Liver (tissue), 9 donors: ENCODE results near the gene COMMD10. TPM values are rescaled to one million over a fixed set of nuclear protein-coding genes. Genes with fewer than 3 reads are reported as not detected.

Source experiments
- DNase-seq: peaks from one replicate; pipeline ENCODE4 v3.0.0-alpha.2; 2017; ENCODE audit warnings: low spot score
- H3K27ac ChIP-seq, 2 donors: one replicate each; pipeline ENCODE4 v1.7.0; 2013; ENCODE audit warnings: inconsistent platforms in 2 of 2, low read length in 2 of 2, control low read depth in 1 of 2, low read depth in 1 of 2, mild to moderate bottlenecking in 1 of 2
- H3K27me3 ChIP-seq, 4 donors: one replicate each; pipeline versions ENCODE4 v1.6.1 to v1.7.0; 2013; ENCODE audit warnings: low read length in 3 of 4, inconsistent platforms in 1 of 4, mild to moderate bottlenecking in 1 of 4, moderate library complexity in 1 of 4; ENCODE audit not compliant: control insufficient read depth in 4 of 4, insufficient read depth in 4 of 4
- H3K36me3 ChIP-seq, 4 donors: one replicate each; pipeline versions ENCODE4 v1.6.1 to v1.7.0; 2013; ENCODE audit warnings: low read length in 3 of 4, mild to moderate bottlenecking in 3 of 4, low read depth in 1 of 4, moderate library complexity in 1 of 4; ENCODE audit not compliant: control insufficient read depth in 4 of 4, insufficient read depth in 3 of 4
- H3K4me1 ChIP-seq, 4 donors: one replicate each; pipeline versions ENCODE4 v1.6.1 to v1.7.0; 2013; ENCODE audit warnings: low read length in 3 of 4, mild to moderate bottlenecking in 3 of 4, moderate library complexity in 1 of 4; ENCODE audit not compliant: control insufficient read depth in 4 of 4, insufficient read depth in 4 of 4
- H3K4me3 ChIP-seq, 3 donors: one replicate each; pipeline versions ENCODE4 v1.6.1 to v1.7.0; 2013; ENCODE audit warnings: low read length in 3 of 3, control low read depth in 1 of 3, low read depth in 1 of 3, mild to moderate bottlenecking in 1 of 3
- H3K9ac ChIP-seq, 2 donors: one replicate each; pipeline ENCODE4 v1.7.0; 2013; ENCODE audit warnings: low read length in 2 of 2, mild to moderate bottlenecking in 2 of 2, moderate library complexity in 2 of 2, control low read depth in 1 of 2, low read depth in 1 of 2
- H3K9me3 ChIP-seq, 4 donors: one replicate each; pipeline versions ENCODE4 v1.6.1 to v1.7.0; 2013; ENCODE audit warnings: low read length in 3 of 4; ENCODE audit not compliant: control insufficient read depth in 4 of 4
- FOXA1 ChIP-seq: IDR thresholded peaks from 2 replicates; pipeline ENCODE4 v1.6.1; 2016; ENCODE audit warnings: antibody characterized with exemption
- FOXA2 ChIP-seq: IDR thresholded peaks from 2 replicates; pipeline ENCODE4 v1.6.1; 2016; ENCODE audit warnings: antibody characterized with exemption
- GABPA ChIP-seq, 2 donors: IDR thresholded peaks in 1 of 2; conservative IDR thresholded peaks in 1 of 2; 2 replicates each; pipeline ENCODE4 v1.6.1; 2016; ENCODE audit warnings: antibody characterized with exemption in 2 of 2, mild to moderate bottlenecking in 1 of 2, moderate library complexity in 1 of 2
- HNF4A ChIP-seq, 2 donors: conservative IDR thresholded peaks; 2 replicates each; pipeline ENCODE4 v1.6.1; 2016; ENCODE audit warnings: antibody characterized with exemption in 2 of 2, mild to moderate bottlenecking in 2 of 2
- JUND ChIP-seq, 2 donors: IDR thresholded peaks; 2 replicates each; pipeline ENCODE4 v1.6.1; 2016; ENCODE audit warnings: antibody characterized with exemption in 2 of 2
- NR2F2 ChIP-seq: IDR thresholded peaks from 2 replicates; pipeline ENCODE4 v1.6.1; 2016; ENCODE audit warnings: antibody characterized with exemption
- RAD21 ChIP-seq, 2 donors: IDR thresholded peaks; 2 replicates each; pipeline ENCODE4 v1.6.1; 2016; ENCODE audit warnings: antibody characterized with exemption in 2 of 2, mild to moderate bottlenecking in 2 of 2
- SP1 ChIP-seq: IDR thresholded peaks from 2 replicates; pipeline ENCODE4 v1.6.1; 2018; ENCODE audit warnings: antibody characterized with exemption, mild to moderate bottlenecking
- TAF1 ChIP-seq: conservative IDR thresholded peaks from 2 replicates; pipeline ENCODE4 v1.6.1; 2016; ENCODE audit warnings: antibody characterized with exemption, mild to moderate bottlenecking
- WGBS: extraction: QIAGEN DNeasy Blood & Tissue Kit; methylation state at CpG from one replicate; pipeline ENCODE4 v1.1.7; 2013; 5-methylcytosine and 5-hydroxymethylcytosine counted together
- polyA plus RNA-seq, 2 donors: library from polyadenylated mRNA; stranded (reverse) in 1 of 2; unstranded in 1 of 2; fragments of 200-250 nt in 1 of 2; fragments of >200 nt in 1 of 2; fragmentation: Nextera tagmentation in 1 of 2; extraction: Ambion mirVana in 1 of 2; gene quantifications; one replicate each; pipeline versions ENCODE4 v1.2.1 to v1.2.3, GENCODE V29; 2013 to 2015
- total RNA-seq, 2 donors: library from RNA; depleted of rRNA; stranded (reverse); fragments of >200 nt; gene quantifications; one replicate each; pipeline ENCODE4 v1.2.3, GENCODE V29; 2014
- TF ChIP-seq, protein P1 (sequence below): fragments of 150-350 bp; IDR thresholded peaks from 2 replicates; pipeline ENCODE4 v1.5.1; 2017; ENCODE audit warnings: improper control_type of control experiment, low read depth, low read length; ENCODE audit not compliant: missing input control
- TF ChIP-seq, protein P2 (sequence below): IDR thresholded peaks from 2 replicates; pipeline ENCODE4 v1.6.1; 2016; ENCODE audit warnings: antibody characterized with exemption, mild to moderate bottlenecking
- TF ChIP-seq, protein P3 (sequence below): IDR thresholded peaks from 2 replicates; pipeline ENCODE4 v1.6.1; 2016; ENCODE audit warnings: antibody characterized with exemption
- donor health status: healthy.
- donor health status: healthy.
- donor health status: healthy.
- donor health status: healthy.
- donor health status: healthy.

Gene COMMD10
- total and polyA plus RNA-seq, 4 donors = 8.9 to 30.5 (median 19.3) TPM

DNA sequence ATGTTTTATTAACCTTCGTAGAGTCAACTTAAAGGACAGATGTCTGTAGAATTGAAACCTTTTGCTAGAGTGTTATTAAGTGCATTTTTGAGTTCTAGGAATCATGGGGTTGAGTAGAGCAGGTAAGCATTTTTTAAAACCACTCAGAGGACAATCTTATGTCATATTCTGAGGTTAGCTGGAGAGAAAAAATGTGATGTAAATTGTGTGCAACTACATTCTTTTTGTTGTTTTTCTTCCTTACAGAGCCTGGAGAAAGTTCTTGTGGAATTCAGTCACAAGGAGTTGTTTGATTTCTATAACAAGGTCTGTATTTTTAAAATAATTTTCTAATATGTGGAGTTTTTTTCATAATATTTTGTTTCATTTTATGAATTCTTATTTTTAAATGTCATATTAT is 206.4 kb downstream of the COMMD10 start:
- no peak overlapping the region for H3K4me3 ChIP-seq
- H3K4me1 ChIP-seq = peaks cover 0 to 4% (median 3%) of the 10 kb centered on the region in 4 donors
- no peak for TF ChIP-seq GABPA (IDR thresholded peaks at IDR 0.05 in 1 of 2, conservative IDR thresholded peaks at IDR 0.05 in 1 of 2)
- no peak for TF ChIP-seq RAD21 (IDR thresholded peaks at IDR 0.05)
- TF ChIP-seq, protein P1, sequence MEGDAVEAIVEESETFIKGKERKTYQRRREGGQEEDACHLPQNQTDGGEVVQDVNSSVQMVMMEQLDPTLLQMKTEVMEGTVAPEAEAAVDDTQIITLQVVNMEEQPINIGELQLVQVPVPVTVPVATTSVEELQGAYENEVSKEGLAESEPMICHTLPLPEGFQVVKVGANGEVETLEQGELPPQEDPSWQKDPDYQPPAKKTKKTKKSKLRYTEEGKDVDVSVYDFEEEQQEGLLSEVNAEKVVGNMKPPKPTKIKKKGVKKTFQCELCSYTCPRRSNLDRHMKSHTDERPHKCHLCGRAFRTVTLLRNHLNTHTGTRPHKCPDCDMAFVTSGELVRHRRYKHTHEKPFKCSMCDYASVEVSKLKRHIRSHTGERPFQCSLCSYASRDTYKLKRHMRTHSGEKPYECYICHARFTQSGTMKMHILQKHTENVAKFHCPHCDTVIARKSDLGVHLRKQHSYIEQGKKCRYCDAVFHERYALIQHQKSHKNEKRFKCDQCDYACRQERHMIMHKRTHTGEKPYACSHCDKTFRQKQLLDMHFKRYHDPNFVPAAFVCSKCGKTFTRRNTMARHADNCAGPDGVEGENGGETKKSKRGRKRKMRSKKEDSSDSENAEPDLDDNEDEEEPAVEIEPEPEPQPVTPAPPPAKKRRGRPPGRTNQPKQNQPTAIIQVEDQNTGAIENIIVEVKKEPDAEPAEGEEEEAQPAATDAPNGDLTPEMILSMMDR = no peak
- no peak for TF ChIP-seq NR2F2
- TF ChIP-seq, protein P2, sequence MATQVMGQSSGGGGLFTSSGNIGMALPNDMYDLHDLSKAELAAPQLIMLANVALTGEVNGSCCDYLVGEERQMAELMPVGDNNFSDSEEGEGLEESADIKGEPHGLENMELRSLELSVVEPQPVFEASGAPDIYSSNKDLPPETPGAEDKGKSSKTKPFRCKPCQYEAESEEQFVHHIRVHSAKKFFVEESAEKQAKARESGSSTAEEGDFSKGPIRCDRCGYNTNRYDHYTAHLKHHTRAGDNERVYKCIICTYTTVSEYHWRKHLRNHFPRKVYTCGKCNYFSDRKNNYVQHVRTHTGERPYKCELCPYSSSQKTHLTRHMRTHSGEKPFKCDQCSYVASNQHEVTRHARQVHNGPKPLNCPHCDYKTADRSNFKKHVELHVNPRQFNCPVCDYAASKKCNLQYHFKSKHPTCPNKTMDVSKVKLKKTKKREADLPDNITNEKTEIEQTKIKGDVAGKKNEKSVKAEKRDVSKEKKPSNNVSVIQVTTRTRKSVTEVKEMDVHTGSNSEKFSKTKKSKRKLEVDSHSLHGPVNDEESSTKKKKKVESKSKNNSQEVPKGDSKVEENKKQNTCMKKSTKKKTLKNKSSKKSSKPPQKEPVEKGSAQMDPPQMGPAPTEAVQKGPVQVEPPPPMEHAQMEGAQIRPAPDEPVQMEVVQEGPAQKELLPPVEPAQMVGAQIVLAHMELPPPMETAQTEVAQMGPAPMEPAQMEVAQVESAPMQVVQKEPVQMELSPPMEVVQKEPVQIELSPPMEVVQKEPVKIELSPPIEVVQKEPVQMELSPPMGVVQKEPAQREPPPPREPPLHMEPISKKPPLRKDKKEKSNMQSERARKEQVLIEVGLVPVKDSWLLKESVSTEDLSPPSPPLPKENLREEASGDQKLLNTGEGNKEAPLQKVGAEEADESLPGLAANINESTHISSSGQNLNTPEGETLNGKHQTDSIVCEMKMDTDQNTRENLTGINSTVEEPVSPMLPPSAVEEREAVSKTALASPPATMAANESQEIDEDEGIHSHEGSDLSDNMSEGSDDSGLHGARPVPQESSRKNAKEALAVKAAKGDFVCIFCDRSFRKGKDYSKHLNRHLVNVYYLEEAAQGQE = no peak
- TF ChIP-seq, protein P3, sequence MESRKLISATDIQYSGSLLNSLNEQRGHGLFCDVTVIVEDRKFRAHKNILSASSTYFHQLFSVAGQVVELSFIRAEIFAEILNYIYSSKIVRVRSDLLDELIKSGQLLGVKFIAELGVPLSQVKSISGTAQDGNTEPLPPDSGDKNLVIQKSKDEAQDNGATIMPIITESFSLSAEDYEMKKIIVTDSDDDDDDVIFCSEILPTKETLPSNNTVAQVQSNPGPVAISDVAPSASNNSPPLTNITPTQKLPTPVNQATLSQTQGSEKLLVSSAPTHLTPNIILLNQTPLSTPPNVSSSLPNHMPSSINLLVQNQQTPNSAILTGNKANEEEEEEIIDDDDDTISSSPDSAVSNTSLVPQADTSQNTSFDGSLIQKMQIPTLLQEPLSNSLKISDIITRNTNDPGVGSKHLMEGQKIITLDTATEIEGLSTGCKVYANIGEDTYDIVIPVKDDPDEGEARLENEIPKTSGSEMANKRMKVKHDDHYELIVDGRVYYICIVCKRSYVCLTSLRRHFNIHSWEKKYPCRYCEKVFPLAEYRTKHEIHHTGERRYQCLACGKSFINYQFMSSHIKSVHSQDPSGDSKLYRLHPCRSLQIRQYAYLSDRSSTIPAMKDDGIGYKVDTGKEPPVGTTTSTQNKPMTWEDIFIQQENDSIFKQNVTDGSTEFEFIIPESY = no peak
- TF ChIP-seq FOXA1 = no peak
- no peak for TF ChIP-seq HNF4A (conservative IDR thresholded peaks at IDR 0.05)
- no peak for DNase-seq
- peaks cover 0 to 6% (median 0%) of the 10 kb centered on the region in 4 donors for H3K9me3 ChIP-seq
- H3K9ac ChIP-seq = no peak overlapping the region
- no peaks in the 10 kb centered on the region for H3K36me3 ChIP-seq
- no peaks in the 10 kb centered on the region for H3K27me3 ChIP-seq
- 98% methylated on average over 1 of the region's 1 CpG for WGBS
- H3K27ac ChIP-seq = no peak overlapping the region

DNA sequence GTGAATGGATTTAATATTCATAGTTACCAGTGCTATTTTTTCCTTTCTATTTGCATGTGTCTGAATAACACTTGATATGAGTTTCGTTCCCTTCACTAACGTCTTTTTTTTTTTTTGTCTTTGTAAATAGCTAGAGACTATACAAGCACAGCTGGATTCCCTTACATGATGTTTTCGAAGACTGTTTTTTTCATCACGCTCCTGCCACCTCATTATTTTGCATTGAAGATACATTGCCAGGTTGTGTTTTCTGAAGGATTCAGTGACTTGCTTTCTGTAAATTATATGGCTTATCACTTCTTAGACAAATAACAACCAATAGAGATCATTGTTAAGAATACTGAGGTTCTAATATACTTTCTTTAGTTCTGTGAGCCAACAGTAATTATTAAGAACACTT is 207.5 kb downstream of the COMMD10 start:
- no peak overlapping the region for H3K4me3 ChIP-seq
- H3K27ac ChIP-seq = no peak overlapping the region
- H3K4me1 ChIP-seq = peaks cover 0 to 12% (median 10%) of the 10 kb centered on the region in 4 donors
- no peaks in the 10 kb centered on the region for H3K27me3 ChIP-seq
- 96% methylated on average over 4 of the region's 4 CpGs for WGBS
- peaks cover 0 to 6% (median 0%) of the 10 kb centered on the region in 4 donors for H3K9me3 ChIP-seq
- TF ChIP-seq JUND (IDR thresholded peaks at IDR 0.05) = no peak
- TF ChIP-seq RAD21 (IDR thresholded peaks at IDR 0.05) = no peak
- TF ChIP-seq NR2F2 = no peak
- no peak for TF ChIP-seq TAF1
- TF ChIP-seq SP1 = no peak
- TF ChIP-seq FOXA2 = no peak
- TF ChIP-seq, protein P2 = no peak
- H3K9ac ChIP-seq = no peak overlapping the region
- H3K36me3 ChIP-seq = no peaks in the 10 kb centered on the region
- no peak for DNase-seq
